Stomach smooth muscle (tissue), 2 donors: ENCODE data around the gene BCKDHB.
"Not testable (repeated sequence)": the region's sequence is repeated elsewhere in the genome, so short reads cannot be mapped to it uniquely, and the experiment has no call there.

ENCODE experiments used
- H3K27ac ChIP-seq: one replicate; pipeline ENCODE4 v1.7.0; 2013; ENCODE audit warnings: mild to moderate bottlenecking, low read length, inconsistent platforms
- H3K27me3 ChIP-seq, 2 donors: one replicate each; pipeline ENCODE4 v1.7.0; 2013; ENCODE audit warnings: low read length in 2 of 2; ENCODE audit not compliant: insufficient read depth in 2 of 2, control insufficient read depth in 1 of 2
- H3K36me3 ChIP-seq, 2 donors: one replicate each; pipeline ENCODE4 v1.7.0; 2013; ENCODE audit warnings: low read length in 2 of 2; ENCODE audit not compliant: control insufficient read depth in 2 of 2, insufficient read depth in 2 of 2
- H3K4me1 ChIP-seq: one replicate; pipeline ENCODE4 v1.7.0; 2013; ENCODE audit warnings: low read length; ENCODE audit not compliant: control insufficient read depth, insufficient read depth
- H3K4me3 ChIP-seq, 2 donors: one replicate each; pipeline ENCODE4 v1.7.0; 2013; ENCODE audit warnings: low read length in 2 of 2
- H3K9ac ChIP-seq, 2 donors: one replicate each; pipeline ENCODE4 v1.7.0; 2013; ENCODE audit warnings: low read length in 2 of 2, mild to moderate bottlenecking in 1 of 2
- H3K9me3 ChIP-seq, 2 donors: one replicate each; pipeline ENCODE4 v1.7.0; 2013; ENCODE audit warnings: low read length in 2 of 2; ENCODE audit not compliant: control insufficient read depth in 2 of 2
- donor health status: healthy.
- donor health status: Pancreatic carcinoma.

Gene BCKDHB

DNA sequence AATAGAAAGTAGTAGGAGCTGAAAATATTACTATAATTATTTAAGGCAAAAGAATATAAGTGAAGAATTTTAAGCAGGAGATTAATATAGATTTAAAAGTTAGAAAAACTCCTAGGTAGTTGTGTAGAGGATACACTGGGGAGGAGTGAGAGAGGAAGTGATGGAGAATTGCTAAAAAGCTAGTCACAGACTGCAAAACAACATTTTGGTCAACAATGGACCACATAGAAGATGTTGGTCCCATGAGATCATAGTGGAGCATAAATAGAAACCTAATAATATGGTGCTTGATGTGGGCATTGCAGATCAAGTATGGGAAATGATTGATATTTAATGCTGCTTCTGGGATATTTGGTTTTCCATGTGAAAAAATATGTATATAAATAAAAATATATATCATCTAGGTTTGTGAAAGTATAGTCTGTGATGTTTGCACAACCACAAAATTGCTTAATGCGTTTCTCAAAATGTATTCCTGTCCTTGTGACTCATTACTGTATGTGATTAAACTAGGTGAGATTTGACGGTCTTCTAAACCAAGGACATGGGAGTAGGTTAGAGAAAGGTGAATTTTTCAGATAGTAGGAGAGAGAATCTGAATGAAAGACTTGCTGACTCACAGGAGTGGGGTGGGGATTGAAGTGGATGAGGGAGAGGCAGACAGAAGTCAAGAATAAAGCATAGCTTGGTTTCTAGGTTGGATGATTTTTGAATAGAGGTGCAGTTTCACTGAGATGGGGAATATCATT lies 174.0 kb downstream of the BCKDHB start:
- Histone ChIP-seq H3K9ac (no peak overlapping the region), H3K27ac (no peak overlapping the region), H3K9me3 (no peaks in the 10 kb centered on the region), H3K4me3 (no peak overlapping the region), H3K4me1 (no peaks in the 10 kb centered on the region), H3K36me3 (no peaks in the 10 kb centered on the region), H3K27me3 (no peaks in the 10 kb centered on the region)

DNA sequence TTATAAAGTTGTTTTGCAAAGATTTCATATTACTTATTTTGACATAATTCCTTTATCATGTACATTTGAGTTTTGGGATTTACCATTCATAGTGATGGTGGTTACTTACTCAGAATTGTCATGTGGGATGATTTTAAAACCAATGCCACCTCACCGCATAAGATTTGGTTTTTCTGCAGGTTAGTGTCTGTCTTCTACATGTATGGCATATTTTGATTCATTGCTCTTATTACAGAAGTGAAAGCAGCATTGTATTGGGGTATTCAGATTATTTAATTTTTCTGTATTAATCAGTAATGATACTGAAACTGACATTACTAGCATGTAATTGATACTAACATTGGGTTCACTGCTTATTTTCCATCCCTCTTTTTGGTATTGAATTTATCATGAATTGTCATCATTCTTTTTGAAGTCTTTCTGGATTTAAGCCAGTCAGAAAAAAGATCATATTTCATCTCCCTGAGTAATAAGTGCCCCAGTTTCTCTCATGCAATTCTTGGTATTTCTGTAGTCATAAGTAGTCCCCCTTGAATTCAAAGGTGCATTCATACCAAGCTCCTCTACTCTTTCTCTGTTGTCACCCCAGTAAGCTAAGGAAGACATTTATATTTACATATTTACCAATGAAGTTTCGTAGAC lies 176.6 kb downstream of the BCKDHB start:
- H3K9ac ChIP-seq, result no peak overlapping the region
- H3K9me3 ChIP-seq, result no peaks in the 10 kb centered on the region
- no peaks in the 10 kb centered on the region for H3K4me1 ChIP-seq
- no peaks in the 10 kb centered on the region for H3K36me3 ChIP-seq
- H3K4me3 ChIP-seq, result no peak overlapping the region
- no peaks in the 10 kb centered on the region for H3K27me3 ChIP-seq
- no peak overlapping the region for H3K27ac ChIP-seq

DNA sequence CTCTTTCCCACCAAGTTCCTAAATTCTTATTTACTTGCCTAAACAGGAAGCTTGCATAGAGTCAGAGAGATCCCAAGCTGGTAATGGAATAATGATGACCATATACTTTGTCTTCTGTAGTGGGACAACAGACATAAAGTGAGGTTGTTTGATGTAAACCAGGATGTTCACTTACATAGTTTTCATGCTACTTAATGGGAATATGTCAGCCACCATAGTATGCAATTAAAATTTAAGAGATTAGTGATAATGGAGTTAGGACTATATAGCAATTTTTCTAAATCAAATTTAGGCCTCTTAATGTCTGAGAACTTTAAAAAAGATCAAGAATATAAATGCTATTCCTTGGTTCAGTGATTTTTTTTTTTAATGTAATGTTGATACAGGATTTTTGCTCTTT lies 180.6 kb downstream of the BCKDHB start:
- H3K9ac ChIP-seq, result no peak overlapping the region
- H3K36me3 ChIP-seq, result no peaks in the 10 kb centered on the region
- no peak overlapping the region for H3K4me3 ChIP-seq
- H3K4me1 ChIP-seq, result no peaks in the 10 kb centered on the region
- no peaks in the 10 kb centered on the region for H3K27me3 ChIP-seq
- no peak overlapping the region for H3K27ac ChIP-seq
- H3K9me3 ChIP-seq, result no peaks in the 10 kb centered on the region

GRCh38 chr6:80287607-80288006 lies 181.1 kb downstream of the BCKDHB start:
- Histone ChIP-seq H3K9ac (no peak overlapping the region), H3K36me3 (no peaks in the 10 kb centered on the region), H3K9me3 (no peaks in the 10 kb centered on the region), H3K27me3 (no peaks in the 10 kb centered on the region), H3K27ac (no peak overlapping the region), H3K4me1 (no peaks in the 10 kb centered on the region), H3K4me3 (no peak overlapping the region)

GRCh38 chr6:80289727-80290126 lies 183.3 kb downstream of the BCKDHB start:
- Histone ChIP-seq H3K36me3 (peaks cover 0 to 2% of the 10 kb centered on the region in 2 donors), H3K27ac (no peak overlapping the region), H3K9me3 (peaks cover 0 to 6% of the 10 kb centered on the region in 2 donors), H3K9ac (no peak overlapping the region), H3K4me3 (no peak overlapping the region), H3K27me3 (no peaks in the 10 kb centered on the region), H3K4me1 (no peaks in the 10 kb centered on the region)

DNA sequence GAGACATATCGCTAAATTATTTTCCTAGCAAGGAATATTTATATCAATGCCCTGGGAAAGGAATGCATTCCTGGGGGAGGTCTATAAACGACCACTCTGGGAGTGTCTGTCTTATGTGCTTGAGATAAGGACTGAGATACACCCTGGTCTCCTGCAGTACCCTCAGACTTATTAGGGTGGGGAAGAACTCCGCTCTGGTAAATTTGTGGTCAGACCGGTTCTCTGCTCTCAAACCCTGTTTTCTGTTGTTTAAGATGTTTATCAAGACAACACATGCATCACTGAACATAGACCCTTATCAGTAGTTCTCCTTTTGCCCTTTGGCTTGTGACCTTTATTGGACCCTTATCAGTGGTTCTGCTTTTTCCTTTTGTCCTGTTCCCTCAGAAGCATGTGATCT lies 188.1 kb downstream of the BCKDHB start:
- H3K27ac ChIP-seq, H3K4me3 ChIP-seq, H3K4me1 ChIP-seq, H3K9me3 ChIP-seq, H3K9ac ChIP-seq, H3K36me3 ChIP-seq, H3K27me3 ChIP-seq: not testable (repeated sequence)

DNA sequence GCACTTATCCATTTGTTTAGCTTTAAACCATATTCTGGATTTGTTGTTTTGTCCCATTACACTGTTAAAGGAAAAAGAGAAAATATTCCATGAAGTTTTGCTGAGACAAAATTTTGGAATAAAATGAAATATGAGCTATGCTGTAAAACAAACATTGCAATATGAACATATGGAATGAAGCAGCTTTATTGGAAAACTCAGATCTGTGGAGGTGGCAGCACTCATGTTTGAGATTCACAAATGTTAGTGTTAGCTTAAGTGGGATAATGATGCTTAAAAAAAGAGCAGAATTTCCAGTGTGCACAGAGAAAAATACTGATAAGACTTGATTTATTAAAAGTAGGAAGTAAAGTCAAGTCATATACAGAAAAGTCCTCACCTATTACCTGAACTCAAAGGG lies 196.2 kb downstream of the BCKDHB start:
- no peak overlapping the region for H3K27ac ChIP-seq
- no peaks in the 10 kb centered on the region for H3K4me1 ChIP-seq
- no peaks in the 10 kb centered on the region for H3K36me3 ChIP-seq

DNA sequence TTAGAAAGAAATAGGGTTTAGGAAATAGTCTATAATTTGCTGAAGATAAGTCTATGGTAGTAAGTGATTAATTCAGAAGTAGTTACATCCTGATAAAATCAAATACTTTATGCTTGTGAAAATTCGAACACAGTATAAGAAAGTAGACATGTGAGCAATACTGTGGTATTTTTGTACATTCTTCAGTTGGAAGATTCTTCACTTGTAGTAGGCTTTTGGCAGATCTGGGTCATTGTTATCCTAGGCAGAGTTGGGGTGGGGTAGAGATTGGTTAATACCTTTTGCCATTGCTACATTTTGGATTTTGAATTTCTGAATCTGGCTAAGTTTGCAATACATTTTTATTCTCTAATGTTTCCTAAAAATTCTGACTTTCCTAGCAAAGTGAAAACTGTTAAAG lies 197.5 kb downstream of the BCKDHB start:
- no peaks in the 10 kb centered on the region for H3K27me3 ChIP-seq
- H3K4me3 ChIP-seq, result no peak overlapping the region
- no peaks in the 10 kb centered on the region for H3K9me3 ChIP-seq

More for the DNA sequence above, 196.2 kb downstream of the BCKDHB start:
- no peaks in the 10 kb centered on the region for H3K9me3 ChIP-seq
- no peaks in the 10 kb centered on the region for H3K27me3 ChIP-seq
- H3K9ac ChIP-seq, result no peak overlapping the region
- no peak overlapping the region for H3K4me3 ChIP-seq

GRCh38 chr6:80314531-80314930 lies 208.1 kb downstream of the BCKDHB start:
- Histone ChIP-seq H3K4me3 (no peak overlapping the region), H3K9me3 (no peaks in the 10 kb centered on the region), H3K27ac (no peak overlapping the region), H3K27me3 (no peaks in the 10 kb centered on the region), H3K4me1 (no peaks in the 10 kb centered on the region), H3K9ac (no peak overlapping the region), H3K36me3 (no peaks in the 10 kb centered on the region)

More for the DNA sequence above, 197.5 kb downstream of the BCKDHB start:
- Histone ChIP-seq H3K36me3 (no peaks in the 10 kb centered on the region), H3K27ac (no peak overlapping the region), H3K4me1 (no peaks in the 10 kb centered on the region), H3K9ac (no peak overlapping the region)

GRCh38 chr6:80316686-80317231 lies 210.3 kb downstream of the BCKDHB start:
- H3K9me3 ChIP-seq, result no peaks in the 10 kb centered on the region
- no peaks in the 10 kb centered on the region for H3K36me3 ChIP-seq
- no peak overlapping the region for H3K9ac ChIP-seq
- no peaks in the 10 kb centered on the region for H3K27me3 ChIP-seq
- no peak overlapping the region for H3K4me3 ChIP-seq
- no peak overlapping the region for H3K27ac ChIP-seq
- no peaks in the 10 kb centered on the region for H3K4me1 ChIP-seq

DNA sequence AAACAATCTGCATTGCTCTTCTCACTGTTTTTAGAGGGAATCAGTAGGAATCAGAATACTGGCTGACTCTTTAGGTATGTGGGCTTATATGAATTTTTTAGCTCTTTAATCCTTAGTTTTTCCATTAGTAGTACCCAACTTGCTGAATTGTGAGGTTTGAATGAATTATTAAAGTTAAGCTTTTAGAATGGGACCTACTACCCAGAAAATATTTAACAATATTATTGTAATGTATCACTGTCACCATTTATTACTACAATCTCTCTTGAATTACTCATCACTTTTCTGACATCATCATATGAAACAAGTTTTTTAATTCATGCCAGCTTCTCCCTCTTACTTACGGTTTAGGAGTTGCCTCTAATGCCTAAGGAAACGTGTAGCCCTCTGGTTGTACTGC lies 212.7 kb downstream of the BCKDHB start:
- Histone ChIP-seq H3K36me3 (no peaks in the 10 kb centered on the region), H3K9ac (no peak overlapping the region), H3K4me3 (no peak overlapping the region), H3K27ac (no peak overlapping the region), H3K27me3 (no peaks in the 10 kb centered on the region), H3K9me3 (no peaks in the 10 kb centered on the region), H3K4me1 (no peaks in the 10 kb centered on the region)
